Fibroblast of mammary gland (primary cell): ENCODE measurements around the gene RBM15B.
"Not testable (repeated sequence)": the region's sequence is repeated elsewhere in the genome, so short reads cannot be mapped to it uniquely, and the experiment has no call there.

ENCODE experiments used
- DNase-seq: peaks from one replicate; pipeline ENCODE4 v3.0.0-alpha.2; 2010; ENCODE audit warnings: low read depth
- H3K4me3 ChIP-seq: 2 replicates; pipeline ENCODE4 v1.5.1; 2011; ENCODE audit warnings: low read depth, mild to moderate bottlenecking, low read length, moderate library complexity; ENCODE audit not compliant: control insufficient read depth
- CTCF ChIP-seq: conservative IDR thresholded peaks from 2 replicates; pipeline ENCODE4 v1.5.1; 2011; ENCODE audit warnings: low read depth, low read length, inconsistent platforms; ENCODE audit not compliant: control insufficient read depth, insufficient read depth

Gene RBM15B

GRCh38 chr3:51362476-51362875 lies 28.6 kb upstream of the RBM15B start:
- no peak overlapping the region for H3K4me3 ChIP-seq
- no peak for DNase-seq
- no peak for TF ChIP-seq CTCF

- not testable (repeated sequence) for H3K4me3 ChIP-seq, DNase-seq
Measured at GRCh38 chr3:51368276-51368675, 22.8 kb upstream of the RBM15B start.

GRCh38 chr3:51371943-51372557 lies 19.0 kb upstream of the RBM15B start:
- no peak overlapping the region for H3K4me3 ChIP-seq
- TF ChIP-seq CTCF: peak; percentile 86
- peak; percentile 79 for DNase-seq

- DNase-seq: no peak
- H3K4me3 ChIP-seq: no peak overlapping the region
- no peak for TF ChIP-seq CTCF
Measured at GRCh38 chr3:51373658-51374421, 17.2 kb upstream of the RBM15B start.

GRCh38 chr3:51374456-51374855 lies 16.6 kb upstream of the RBM15B start:
- H3K4me3 ChIP-seq: no peak overlapping the region
- no peak for TF ChIP-seq CTCF
- DNase-seq: no peak

GRCh38 chr3:51375136-51375535 lies 15.9 kb upstream of the RBM15B start:
- TF ChIP-seq CTCF: no peak
- no peak overlapping the region for H3K4me3 ChIP-seq
- DNase-seq: no peak

GRCh38 chr3:51375571-51375970 lies 15.5 kb upstream of the RBM15B start:
- TF ChIP-seq CTCF: no peak
- no peak overlapping the region for H3K4me3 ChIP-seq
- no peak for DNase-seq
